CD4-positive, alpha-beta T cell treated with Interleukin-1 beta for 1 hour (primary cell): Measurements from ENCODE around the gene SLC32A1.

Source experiments
- DNase-seq, 2 donors: peaks; one replicate each; pipeline ENCODE4 v3.0.0-alpha.2; 2020 to 2022

Gene SLC32A1

DNA sequence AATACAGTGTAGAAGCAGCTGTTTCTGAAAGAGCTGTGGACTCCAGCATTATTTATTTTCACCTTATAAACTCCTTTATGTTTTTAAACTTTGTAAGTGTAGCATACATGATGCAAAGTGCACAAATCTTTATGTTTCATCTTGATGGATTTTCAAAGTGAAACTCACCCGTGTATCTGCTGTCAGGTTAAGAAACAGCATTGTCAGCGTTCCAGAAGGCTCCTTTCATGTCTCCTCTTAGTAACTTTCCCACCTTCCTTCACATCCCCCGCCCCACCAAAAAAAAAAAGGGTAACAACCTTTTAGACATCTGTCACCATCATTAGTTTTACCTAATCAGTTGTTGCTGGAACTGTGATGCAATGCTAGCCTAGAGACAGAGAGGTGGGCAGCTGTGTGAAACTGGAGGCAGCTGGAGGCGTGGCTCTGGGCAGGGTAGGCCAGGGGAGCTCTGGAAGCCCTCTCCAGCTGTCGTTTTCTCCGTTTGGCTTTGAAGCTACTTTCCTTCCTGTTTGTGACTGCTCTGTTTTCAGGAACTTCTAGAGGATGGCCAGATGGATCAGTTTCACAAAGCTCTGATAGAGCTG lies 31.1 kb downstream of the SLC32A1 start:
- no peak for DNase-seq

DNA sequence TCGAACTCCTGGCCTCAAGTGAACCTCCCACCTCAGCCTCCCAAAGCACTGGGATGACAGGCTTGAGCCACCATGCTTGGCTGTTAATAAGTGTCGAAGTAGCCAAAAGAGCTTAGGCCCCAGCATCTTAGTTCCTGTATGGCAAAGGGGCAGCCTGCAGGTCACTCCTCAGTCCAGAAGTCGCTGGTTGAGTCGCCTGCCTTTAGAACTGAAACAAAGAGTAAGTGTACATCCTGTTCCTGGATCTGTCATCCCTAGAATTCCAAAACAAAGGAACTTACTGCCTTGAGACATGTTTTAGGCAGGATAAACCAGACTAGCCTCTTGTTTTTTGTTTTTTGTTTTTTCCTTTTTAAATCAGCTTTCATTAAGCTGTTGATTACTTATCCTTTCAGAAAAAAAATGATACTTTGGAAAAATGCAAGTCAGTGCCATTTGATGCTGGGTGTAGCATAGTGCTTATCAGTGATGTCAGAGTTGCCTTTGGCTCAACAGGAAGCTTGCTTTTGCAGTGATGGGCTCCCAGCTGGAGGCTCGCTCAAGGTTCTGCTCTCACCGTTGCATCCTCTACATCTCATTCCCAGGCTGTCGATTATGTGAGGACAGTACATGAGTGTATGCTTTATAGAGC lies 33.0 kb downstream of the SLC32A1 start:
- DNase-seq: no peak

DNA sequence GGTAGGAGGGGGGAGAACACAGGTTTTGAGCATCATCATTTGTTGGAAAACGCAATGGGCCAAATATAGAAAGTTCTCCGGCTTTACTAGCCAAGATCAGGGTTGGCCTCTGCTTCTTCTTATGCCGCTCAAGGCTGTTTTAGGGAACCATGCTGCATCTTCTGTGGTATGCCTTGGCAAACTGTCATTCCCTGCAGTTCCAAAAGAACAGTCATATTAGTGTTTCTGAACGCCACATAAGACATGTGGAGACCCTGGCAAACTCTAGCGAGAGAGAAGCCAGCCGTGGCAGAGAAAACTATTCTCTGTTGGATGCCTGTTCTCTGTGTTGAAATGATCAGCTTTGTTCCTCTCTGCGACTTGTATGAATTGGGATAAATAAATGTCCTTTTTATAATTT lies 34.8 kb downstream of the SLC32A1 start:
- DNase-seq: no peak

DNA sequence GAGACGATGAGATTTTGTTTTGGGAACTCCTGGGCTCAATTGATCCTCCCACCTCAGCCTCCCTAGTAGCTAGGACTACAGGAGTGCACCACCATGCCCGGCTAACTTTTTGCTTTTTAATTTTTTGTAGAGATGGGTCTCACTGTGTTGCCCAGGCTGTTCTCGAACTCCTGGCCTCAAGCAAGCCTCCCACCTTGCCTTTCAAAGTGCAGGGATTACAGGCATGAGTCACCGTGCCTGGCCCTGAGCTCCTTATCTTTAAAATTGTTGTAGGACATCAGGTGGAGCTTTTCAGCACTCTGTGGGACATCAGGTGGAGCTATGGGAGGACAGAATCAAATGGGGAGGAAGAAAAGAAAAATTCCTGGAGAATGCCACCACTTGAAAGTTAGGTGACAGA lies 36.7 kb downstream of the SLC32A1 start:
- no peak for DNase-seq

DNA sequence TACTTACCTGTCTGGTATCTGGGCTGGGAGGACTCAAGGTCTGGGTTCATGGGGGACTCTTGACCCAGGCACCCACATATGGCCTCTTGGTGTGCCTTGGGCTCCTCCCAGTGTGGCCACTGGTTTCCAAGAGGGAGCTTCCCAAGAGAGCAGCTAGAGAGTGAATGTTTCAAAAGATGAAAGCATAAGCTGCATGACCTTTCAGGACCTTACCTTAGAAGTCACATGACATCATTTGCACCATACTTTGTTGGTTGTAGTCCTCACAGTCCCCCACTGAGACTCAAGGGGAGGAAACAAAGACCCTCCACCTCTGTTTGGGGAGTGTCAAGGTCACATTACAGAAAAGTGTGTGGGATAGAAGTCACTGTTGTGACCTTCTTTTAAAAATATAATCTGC lies 37.9 kb downstream of the SLC32A1 start:
- DNase-seq: no peak

DNA sequence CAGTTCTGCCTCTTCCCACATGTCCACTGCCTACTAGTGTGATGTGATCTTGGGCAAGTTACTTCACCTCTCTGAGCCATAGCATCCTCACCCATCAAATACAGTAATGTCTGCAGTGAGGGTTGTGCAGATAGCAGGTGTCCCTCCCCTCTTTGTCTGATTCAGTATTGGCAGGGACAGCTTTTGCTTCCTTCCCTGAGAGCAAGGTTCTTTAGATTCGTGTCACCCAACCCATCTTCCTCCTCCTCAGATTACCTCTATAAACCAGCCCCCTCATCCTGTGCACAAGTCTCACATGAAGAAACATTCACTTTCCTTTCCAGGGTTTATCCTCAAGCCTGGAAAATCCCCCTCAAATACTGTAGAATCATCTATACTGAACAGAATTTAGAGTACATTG lies 39.3 kb downstream of the SLC32A1 start:
- no peak for DNase-seq

DNA sequence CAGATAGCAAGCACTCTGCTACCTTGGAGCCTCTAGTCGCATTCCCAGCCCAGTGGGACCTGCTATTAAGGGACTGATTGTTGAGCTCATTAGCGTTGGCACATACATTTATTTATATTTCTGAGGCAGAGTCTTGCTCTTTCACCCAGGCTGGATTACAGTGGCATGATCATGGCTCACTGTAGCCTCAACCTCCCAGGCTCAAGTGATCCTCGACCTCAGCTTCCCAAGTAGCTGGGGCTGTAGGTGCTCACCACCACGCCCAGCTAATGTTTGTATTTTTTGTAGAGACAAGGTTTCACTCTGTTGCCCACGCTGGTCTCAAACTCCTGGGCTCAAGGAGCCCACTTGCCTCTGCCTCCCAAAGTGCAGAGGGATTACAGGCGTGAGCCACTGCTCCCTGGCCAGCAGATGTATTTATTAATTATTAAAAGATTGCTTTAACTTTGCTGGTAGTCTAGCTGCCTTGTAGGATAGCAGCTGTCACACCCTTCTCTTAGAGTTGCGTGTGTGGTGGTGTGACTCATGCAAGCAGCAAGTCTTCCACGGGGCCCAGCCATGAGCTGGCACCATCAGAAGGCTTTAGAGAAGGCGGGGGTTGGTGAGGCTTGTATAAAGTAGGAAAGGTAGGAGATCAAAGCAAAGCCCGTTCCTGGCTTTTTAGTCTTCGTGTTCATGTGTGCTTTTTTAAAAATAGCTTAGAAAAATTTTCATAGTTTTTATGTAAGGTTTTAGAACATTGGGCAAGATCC lies 40.5 kb downstream of the SLC32A1 start:
- no peak for DNase-seq

DNA sequence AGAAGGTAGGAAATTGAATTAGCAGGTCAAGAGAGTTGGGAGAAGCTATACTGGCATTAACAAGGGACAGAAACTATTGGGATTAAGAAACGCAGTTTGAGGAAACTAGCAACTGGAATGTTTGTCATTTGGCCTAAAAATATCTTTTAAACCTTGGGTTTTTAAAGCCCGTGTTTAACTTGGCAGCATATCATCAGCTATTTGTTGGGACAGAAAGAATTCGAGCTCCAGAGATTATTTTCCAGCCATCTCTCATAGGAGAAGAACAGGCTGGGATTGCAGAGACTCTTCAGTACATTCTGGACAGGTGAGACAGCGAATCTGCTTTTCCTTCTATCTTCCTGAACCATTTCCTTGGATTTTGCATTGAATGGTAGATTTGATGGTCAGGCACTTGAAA lies 41.8 kb downstream of the SLC32A1 start:
- no peak for DNase-seq

DNA sequence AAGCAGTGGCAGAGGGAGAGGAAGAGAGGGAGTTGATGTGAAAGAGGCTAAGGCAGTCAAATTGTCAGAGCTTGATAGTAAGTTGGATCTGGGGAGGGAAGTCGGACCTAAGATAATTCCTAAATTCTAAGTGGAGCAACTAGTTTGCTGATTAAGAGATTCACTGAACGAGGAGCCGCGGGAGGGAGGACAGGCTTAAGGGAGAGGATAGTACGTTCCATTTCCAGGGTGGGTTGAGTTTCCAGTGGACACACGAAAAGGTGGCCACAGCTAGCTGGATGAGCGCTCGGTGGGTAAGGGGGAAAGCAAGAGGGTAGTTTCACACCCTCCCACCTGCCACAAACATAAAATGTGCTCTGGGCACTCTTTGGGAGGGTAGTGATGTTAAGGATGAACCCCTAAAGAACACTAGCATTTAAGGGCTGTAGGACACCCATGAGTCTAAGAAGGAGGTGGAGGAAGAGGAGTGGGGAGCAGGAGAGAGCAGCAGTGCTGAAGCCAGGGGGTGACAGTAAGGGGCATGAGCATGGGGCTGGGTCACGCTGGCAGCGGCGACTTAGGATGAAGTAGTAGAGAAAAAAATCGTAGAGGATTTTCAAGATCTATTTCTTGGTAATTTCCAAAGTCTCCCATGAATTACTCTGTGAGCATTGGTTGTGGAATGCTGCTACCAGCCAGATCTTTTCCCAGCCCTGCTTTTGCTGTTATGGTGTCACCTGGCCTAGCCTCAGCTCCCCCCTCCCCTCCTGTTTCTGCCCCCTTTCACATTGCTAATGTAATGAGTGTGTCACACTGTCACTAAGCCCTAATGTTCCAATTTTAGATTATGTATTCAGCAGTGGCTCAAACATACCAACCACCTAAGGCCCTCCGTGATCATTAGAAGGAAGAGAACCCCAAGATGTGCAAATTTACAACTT lies 45.4 kb downstream of the SLC32A1 start:
- no peak for DNase-seq

DNA sequence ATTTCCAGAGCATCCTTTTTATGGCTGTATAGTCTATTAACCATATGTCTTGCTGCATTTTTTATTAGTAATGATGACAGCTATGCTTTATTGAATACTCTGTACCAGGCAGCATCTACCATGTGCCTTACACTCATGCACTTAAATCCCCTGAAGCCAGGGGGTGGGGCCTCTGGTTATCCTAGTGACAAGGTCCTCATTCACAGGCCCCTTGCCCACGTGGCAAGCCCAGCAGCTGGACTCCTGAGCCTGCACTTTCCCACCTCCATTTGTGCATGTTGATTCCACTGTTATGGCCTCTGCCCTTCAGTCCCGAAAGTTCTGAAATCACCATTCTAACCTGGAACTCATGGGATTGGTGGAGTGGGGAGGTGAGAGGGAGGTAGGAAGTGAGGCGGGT lies 46.3 kb downstream of the SLC32A1 start:
- no peak for DNase-seq

DNA sequence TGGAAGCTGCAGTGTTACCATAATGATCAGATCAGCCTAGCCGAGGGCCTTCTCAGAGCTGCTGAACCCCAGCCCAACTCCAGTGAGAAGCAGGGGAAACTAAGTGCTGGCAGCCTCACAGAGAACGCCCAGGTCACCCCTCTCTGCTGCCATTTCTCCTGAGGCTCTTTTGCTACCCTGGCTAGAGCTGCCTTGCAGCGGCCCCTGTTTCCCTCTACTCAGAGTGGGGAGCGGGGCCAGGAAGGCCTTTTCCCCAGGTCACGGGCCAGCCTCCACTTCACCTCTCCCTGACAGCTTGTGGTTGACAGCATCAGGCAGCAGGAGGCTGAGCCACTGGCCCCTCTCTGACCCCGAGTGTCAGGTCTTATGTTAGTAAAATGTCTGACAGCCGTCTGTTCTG lies 46.7 kb downstream of the SLC32A1 start:
- no peak for DNase-seq

DNA sequence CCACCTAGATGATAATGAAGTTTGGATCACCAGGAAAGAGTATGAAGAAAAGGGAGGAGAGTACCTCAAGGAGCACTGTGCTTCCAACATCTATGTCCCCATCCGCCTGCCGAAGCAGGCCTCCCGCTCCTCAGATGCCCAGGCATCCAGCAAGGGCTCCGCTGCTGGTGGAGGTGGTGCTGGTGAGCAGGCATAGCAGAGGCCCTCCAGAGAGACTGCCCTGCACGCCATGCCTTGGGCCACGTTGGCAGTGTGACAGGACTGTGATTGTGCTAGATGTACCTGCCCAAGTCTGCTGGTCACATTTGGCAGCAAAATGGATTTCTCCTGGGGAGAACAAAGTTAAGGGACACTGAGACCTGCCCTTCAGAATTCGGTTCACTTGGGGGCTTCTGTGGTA lies 47.3 kb downstream of the SLC32A1 start:
- DNase-seq: no peak

DNA sequence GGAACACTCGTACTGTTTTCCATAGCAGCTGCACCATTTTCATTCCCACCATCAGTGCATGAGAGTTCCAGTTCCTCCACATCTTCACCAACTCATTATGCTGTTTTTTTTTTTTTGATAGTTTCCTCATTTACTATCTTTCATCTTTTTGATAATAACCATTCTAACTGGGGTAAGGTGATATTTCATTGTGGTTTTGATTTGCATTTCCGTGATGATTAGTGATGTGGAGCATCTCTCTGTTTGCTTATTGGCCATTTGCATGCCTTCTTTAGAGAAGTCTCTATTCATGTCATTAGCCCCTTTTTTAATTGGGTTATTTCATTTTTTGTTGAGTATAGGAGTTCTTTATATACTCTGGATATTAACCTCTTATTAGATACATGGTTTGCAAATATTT lies 49.9 kb downstream of the SLC32A1 start:
- DNase-seq: no peak

DNA sequence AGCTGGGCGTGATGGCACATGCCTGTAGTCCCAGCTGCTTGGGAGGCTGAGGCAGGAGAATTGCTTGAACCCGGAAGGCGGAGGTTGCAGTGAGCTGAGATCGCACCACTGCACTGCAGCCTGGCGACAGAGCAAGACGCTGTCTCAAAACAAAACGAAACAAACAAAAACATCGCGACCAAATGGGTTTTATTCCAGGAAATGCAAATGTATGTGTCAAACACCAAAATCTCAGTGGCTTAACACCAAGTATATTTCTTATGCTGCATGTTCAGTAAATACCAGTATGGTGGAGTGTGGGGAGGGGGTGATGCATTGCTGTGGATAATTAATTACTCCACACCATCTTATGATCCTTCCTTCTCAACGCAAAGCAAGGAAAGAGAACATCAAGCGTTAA lies 52.1 kb downstream of the SLC32A1 start:
- peak; percentile 25 for DNase-seq
